GM19397 (cell line): ENCODE data around the gene CRYBA4.

Experiments used
- ATAC-seq: cut with Tn5 transposase; IDR thresholded peaks from one replicate; pipeline ENCODE4 v1.9.1; 2021; ENCODE audit warnings: mild to moderate bottlenecking, moderate library complexity; ENCODE audit not compliant: unreplicated experiment

Gene CRYBA4

DNA sequence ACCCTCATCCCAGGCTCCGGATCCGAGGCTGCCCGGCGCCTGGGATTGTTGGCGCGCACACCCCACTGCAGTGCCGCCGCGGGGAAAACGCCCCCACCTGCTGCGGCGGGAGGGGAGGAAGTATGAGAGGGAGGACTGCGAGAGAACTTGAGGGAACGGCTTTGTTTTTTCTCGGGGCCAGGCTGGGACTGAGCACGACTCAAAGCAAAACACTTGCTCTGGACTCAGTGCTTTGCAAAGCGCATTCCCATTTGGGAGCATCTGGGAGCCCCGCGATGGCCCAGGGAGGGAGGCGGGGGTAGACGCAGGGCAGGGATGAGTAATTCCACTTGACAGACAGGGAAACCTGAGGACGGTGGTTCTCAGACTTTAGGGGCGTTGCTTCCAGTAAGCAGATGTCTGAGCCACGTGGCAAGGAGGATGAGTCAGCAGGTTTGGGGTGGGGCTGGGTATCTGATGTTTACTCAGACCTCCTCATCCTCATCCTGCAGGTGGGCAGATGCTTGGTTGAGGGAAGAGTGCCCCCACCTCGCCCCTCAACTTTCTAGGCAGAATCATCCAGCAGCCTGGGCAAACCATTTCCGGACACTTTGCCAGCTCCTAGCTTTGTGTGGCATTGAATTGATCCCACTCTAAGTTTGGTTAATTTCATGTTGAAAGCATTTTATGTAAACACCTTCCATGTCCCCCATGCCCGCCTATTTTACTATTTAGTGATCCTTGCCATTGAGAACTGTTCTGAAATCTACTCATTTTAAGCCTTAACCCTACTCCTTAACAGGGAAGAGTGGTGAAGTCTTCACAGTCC lies 37.1 kb downstream of the CRYBA4 start:
- ATAC-seq: no peak

DNA sequence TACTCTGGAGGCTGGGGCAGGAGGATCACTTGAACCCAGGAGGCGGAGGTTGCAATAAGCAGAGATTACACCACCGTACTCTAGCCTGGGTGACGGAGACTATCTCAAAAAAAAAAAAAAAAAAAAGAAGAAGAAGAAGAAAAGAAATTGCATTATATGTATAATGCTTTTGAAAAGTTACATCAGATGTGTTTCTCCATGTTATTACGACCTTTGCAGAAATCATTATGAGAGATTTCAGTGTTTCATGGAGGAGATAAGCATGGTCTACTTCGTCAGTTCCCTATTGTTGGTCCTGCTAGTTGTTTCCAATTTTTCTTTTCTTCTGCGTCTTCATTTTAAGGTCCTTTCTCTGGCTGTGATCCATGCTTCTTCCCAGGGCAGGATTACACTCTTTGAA lies 38.6 kb downstream of the CRYBA4 start:
- no peak for ATAC-seq

DNA sequence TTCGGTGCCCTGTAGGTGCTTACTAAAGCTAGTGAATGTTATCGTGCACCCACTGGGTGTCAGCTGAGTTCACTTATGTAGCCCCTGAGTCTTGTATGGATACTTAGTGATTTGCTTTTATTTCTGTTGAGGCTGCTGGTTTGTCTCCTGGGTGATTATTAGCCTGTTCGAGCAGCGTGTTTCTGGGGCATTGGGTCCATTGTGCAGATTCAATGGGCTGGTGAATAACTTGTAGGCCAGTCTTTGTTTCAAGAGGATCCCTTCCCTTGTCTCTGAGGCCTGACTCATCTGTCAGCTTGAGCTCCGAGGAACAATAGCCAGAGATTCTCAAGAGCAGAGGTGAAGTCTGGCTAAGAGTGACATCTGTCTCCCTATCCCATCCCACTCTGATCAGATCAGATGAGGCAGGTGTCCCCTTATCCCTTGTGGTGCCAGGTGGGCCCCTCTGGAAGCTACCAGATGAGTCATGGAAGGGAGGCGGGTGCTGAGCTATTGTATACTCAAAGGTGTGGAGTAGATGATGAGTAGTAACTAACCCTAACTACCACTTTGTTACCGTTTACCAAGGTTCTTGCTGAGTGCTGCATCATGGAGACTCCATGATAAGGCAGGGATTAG lies 39.3 kb downstream of the CRYBA4 start:
- ATAC-seq: no peak

DNA sequence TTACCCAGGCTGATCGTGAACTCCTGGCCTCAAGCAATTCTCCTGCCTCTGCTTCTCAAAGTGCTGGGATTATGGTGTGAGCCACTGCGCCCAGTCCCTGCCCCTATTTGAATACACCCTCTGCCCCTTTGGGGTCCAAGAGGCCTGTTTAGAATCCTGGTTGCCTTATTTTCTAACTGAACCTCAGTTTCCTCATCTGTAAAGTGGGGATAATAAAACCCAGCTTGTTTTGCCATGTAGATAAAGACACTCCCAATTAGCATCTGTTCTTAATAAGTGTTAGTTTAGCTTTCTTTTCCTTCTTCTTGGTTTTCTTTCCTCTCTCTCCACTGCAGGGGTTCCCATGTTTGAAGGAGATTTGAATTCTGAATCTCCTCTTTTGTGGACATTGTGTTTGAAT lies 40.4 kb downstream of the CRYBA4 start:
- no peak for ATAC-seq

DNA sequence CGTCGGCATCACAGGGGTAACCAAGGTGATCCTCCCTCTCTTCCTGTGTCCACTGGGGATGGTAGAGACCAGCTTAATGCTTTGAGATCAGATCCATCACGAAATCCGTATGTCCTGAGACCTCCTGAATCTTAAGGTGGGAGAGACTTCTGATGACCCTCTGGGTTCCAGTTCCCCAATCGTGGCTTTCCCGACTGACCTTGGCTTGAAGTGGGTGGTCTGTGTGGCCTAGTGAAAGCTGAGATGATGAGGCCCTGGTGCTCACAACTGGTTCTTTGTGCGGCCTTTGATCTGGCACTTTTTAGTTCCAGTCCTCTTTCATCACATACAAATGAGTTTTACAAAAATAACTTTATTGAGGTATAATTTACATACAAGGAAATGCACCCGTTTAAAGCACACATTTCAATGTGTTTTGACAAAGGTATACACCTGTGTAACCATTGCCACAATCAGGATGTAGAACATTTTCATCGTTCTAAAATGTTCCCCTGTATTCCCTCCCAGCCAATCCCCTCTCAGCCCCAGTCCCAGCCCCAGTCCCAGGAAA lies 41.7 kb downstream of the CRYBA4 start:
- no peak for ATAC-seq

DNA sequence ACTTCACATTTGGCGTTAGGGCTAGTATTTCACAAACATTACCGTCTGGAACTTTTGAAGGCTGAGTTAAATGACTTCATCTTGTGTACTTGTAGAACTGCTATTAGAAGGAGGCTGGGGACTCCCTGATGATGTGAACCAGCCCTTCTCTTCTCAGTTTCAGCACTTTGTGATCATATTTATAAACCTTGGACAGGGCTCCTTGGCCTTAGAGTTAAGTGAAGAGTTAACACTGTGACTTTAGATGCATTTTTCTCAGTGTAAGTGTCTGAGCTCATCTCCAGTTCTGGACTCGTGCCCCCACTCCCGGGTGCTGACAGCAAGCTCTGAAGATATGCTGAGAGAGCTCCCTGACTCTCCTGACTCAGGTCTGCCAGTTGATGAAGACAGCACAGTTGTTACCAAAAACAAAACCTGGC lies 44.1 kb downstream of the CRYBA4 start:
- no peak for ATAC-seq

DNA sequence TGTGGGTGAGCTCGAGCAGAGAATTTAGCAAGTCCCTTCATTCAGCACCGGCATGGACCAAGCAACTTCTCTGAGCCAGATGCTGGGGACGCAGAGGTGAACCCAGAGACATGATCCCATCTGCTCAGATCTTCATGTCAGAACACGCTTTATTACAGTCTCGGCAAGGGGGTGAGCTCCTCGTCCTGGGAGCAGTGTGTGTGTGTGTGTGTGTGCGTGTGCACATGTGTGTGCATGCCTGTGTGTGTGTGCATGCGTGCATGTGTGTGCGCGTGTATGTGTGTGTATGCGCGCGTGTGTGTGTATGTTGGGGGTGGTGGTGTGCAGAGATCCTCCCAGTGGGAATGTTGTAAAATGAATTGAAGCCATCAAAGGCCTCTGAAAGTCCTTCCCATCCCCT lies 45.4 kb downstream of the CRYBA4 start:
- no peak for ATAC-seq

DNA sequence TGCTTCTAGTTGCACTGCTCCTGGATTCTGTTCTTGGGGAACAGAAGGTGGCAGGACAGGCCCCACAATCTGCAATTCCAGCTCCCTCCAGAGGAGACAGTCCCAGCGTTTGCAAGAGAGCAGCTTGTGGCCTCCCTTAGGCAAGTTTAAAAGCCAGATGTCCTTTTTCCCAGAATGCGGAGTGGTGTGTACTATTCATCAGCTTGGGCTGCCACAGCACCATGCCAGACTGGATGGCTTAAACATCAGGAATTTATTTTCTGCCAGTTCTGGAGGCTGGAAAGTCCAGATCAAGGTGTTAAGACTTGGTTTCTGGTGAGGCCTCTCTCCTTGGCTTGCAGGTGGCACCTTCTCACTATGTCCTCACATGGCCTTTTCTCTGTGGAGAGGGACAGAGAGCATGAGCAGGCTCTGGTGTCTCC lies 47.3 kb downstream of the CRYBA4 start:
- ATAC-seq: no peak

DNA sequence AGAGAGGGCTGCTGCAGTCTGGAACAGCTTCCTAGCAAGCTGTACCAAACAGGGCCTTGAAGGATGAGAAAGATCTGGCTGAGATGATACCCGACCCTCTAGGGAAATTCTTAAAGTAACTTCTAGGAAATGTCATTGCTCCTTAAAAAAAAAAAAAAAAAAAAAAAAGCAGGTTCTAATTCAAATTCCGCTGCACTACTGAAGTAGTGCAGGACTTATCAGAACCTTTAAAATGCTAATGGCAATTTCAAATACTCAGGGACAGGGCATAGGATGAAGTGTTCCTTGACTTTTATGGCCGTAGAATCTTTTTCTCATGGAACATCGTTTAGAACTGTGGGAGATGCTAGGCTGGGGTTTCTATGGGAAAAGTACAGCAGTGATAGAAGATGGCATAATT lies 48.7 kb downstream of the CRYBA4 start:
- no peak for ATAC-seq

DNA sequence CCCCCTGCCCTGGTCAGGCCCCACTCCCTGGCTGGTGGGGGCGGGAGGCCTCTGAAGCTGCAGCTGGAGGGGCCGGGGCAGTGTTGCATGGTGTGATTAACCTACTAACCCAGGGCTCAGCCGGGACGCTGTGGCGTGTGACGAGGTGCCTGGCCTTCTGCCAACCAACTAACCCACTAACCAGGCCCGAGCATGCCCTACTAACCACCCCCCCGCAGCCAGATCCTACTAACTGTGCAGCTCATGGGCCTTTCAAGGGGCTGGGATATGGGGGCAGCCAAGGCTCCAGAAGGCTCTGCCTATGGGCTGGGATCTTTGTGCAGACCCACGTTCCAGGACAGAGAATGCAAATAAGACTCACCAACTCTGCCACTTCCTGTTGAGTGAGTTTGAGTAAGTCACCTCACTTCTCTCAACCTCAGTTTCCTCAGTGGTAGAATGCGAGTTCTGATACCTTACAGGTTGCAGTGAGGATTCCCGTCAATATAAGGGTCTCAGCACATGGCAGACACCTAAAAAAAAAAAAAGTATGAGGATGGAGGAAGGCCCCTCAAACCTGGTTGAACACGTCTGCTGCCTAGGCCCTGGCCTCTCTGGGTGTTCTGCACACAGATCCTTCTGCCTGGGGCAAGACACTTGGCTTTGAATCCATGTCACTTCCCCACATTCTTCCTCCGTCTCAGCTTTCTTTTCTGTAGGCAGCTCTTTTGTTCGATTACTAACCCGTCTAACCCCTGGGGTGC lies 49.7 kb downstream of the CRYBA4 start:
- ATAC-seq: no peak

DNA sequence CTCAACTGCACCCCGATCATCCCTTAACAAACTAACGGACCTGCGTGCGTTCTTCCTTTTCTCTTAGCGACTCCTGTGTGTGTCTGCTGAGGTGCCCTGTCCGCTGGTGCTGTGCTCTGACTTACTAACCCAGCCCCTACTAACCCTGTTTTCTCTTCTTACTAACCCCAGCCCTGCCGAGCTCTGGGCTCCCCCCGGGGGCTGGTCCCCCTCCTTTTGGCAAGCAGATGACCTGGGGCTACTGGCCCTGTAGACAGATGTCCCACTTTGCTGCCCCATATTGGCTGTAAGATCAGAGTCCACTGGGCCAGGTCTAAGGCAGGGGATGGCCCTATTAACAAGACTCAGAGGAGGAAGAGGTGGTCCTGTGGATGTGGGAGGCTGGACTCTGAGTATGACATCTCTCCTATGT lies 50.3 kb downstream of the CRYBA4 start:
- no peak for ATAC-seq

DNA sequence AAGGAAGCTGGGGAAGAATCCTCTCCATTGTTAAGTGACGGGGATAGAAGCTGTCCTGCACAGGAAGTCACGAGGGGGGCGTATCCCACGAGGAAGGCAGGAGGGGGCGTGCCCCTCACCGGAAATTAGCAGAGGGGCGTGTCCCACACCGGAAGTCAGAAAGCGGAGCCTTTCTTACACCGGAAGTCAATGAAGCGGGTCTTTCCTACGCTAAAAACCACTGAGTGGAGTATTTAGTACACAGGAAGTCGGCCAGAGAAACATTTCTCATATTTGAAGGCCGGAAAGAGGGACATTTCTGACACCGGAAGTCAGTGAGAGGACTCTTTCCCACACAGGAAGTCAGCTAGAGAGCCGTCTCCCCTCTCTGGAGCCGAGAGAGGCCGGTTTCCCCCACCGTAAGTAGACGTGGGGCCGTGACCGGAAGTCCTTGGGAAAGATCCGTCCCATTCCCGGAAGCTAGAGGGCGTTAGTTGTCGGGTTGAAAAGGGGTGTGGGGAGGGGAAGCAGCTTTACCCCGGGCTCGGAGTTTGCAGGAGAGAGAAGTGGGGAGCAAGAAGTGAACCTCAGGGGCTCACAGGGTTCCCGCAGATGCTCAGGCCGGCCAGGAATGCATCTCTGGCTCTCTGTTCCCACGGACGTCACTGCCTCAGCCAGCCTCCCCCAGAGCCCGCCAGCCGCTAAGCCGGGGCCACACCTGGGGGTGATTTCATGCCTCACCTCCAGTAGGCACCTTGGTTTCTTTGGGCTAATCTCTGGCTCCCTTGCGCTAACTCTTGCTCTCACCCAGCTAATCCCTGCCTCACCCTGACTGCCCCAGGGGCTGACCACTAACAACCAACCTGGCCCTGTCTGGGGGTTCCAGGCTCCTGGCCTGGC lies 51.1 kb downstream of the CRYBA4 start:
- peak; percentile 67 for ATAC-seq

DNA sequence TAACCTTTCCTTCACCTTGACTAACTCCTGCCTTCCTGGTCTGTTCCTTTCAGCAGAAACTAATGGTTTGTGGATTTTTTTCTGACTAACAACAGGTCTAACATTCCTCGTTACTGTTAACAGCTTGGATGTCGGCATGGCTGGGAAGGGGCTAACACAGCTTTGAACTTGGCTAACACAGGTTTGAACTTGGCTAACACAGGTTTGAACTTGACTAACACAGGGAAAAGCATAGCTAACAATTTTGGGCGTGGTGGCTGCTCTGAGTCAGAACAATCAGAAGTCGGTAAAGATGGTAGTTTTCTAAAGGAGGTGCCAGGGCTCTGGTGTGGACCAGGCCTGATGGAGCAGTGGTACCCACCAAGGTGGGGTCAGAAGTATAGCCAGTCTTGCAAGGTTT lies 51.7 kb downstream of the CRYBA4 start:
- no peak for ATAC-seq

DNA sequence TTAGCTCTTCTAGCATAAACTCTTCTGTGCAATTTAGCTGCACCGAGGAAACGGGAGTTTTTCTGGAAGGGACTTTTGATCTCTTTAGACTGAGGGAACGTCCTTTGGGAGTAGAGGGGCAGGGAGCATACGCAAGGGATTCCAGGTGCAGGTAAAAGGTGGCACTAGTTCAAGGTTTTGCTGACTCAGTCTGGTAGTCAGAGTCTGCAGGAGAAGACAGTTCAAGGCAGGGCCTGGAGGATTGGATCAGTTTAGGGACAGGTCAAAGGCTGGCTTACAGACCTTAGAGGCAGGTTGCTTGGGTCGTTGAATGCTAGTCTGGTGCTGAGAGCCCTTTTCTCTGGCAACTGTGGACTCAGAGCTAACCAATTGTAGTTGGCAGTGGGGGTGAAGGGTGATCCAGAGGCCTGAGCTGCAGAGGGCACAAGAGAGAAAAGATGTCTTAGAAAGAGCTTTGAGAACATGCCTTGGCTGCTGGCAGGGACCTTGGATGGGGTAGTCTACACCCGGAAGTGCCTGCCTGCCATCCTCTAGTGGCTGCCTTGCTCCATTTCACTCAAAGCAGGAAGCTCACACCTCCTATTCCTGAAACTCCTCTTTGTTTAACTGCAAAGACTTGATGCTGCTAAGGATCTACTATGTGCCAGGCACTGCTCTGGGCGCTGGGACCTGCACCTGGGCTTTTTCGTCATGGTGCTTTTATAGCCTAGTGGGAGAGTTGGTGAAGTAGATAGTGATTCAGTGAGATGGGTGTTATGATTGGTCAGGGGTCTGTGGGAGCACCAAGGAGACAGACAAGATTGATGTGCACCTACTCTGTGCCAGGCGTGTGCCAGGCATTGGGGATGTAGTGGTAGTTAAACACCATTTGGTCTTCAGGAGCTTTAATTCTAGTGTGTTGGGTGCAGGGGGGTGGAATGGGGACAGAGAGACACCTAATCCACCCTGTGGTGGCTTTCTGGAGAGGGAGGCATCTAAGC lies 52.7 kb downstream of the CRYBA4 start:
- no peak for ATAC-seq

DNA sequence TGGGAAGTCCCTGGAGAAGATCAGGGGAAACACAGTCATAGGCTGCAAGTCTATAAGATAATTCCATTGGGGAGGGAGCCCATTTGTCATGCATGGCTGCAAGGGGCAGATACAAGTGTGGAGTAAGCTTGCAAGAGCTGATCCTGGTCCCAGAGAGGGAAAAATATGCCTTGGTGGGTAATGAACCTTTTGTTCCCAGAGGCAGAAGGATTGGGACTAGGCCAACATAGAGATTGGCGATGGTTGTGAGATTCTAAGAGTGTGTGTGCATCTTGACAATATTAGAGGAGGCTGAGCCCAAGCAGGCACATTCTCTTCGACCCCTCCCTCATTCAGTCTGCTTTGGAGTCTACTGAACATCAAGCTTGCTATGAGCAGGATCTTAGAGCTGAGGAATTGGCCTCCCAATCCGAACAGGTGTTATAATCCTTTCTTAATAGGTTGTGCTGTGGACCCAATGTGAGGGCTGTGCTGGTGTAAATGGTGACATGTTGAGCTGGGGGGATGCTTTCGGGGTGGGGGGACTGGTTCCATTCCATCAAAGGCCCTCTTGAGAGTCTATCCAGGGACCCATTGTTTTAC lies 54.0 kb downstream of the CRYBA4 start:
- no peak for ATAC-seq

DNA sequence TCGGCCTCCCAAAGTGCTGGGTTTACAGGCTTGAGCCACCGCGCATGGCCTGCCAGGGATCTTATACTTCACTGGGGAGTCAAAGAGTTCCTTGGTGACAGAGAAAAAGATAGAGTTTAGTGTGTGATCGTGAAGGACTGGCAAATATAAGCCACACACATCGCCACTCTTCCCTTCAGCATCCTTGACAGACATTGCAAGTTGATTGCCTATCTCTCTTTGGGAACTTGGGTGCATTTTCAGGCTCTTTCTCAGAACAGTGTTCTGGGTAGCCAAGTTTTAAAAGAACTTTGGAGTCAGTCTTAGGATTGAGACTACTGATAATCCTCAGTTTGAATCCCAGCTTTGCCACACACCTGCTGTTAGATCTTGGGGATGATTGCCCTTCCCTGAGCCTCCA lies 55.5 kb downstream of the CRYBA4 start:
- no peak for ATAC-seq

DNA sequence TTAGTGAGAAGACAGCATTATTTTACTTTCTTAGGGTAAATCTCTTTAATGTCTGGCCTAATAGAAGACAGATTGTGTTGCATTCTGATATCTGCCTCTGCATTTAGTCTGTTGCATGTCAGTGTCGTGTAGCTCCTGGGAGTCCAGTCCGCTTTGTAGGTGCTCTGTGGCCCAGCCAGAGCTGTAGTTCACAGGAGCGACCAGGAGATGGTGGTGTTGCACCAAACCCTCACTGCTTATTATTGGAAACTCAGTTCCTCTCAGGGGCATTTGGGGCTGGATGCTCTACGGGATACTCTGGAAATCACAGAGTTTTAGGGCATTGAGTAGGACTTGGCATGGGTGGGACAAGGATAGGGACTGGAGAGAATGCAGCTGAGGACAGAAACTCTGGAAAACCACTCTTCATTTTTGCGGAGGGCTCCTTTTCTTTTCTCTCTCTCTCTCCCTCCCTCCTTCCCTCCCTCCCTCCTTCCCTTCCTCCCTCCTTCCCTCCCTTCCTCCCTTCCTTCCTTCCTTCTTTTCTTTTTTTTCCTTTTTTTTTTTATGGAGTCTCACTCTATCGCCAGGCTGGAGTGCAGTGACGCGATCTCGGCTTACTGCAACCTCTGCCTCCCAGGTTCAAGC lies 57.4 kb downstream of the CRYBA4 start:
- ATAC-seq: no peak
